ENCODE results near the gene LY9.

DNA sequence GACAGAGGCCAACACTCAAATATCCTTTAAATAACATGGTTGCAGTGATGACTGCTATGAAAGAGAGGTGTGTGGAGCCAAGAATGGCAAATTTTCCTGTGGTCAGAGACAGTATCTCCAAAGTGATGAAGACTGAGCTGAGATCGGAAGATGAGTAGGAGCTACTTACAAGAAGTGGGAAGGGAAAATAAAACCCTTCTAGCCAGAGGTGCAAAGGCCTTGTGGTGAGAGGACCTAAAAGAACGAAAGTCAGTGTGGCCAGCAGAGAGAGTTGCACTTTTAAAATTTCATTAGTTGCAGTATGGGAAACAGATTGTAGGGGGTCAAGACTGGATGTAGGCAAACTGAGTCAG is 39.1 kb upstream of the LY9 start:
- TF ChIP-seq, protein P1, sequence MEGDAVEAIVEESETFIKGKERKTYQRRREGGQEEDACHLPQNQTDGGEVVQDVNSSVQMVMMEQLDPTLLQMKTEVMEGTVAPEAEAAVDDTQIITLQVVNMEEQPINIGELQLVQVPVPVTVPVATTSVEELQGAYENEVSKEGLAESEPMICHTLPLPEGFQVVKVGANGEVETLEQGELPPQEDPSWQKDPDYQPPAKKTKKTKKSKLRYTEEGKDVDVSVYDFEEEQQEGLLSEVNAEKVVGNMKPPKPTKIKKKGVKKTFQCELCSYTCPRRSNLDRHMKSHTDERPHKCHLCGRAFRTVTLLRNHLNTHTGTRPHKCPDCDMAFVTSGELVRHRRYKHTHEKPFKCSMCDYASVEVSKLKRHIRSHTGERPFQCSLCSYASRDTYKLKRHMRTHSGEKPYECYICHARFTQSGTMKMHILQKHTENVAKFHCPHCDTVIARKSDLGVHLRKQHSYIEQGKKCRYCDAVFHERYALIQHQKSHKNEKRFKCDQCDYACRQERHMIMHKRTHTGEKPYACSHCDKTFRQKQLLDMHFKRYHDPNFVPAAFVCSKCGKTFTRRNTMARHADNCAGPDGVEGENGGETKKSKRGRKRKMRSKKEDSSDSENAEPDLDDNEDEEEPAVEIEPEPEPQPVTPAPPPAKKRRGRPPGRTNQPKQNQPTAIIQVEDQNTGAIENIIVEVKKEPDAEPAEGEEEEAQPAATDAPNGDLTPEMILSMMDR (IDR thresholded peaks at IDR 0.05) = no peak
- TF ChIP-seq POLR2A (IDR thresholded peaks at IDR 0.05) = no peak

Data from thyroid gland (tissue), 4 donors.